Ovary (tissue), 9 donors: ENCODE data around the gene PALD1. TPM values are rescaled to one million over a fixed set of nuclear protein-coding genes. Genes with fewer than 3 reads are reported as not detected.

ENCODE experiments used
- DNase-seq, 5 donors: peaks; one replicate each; pipeline ENCODE4 v3.0.0-alpha.2; 2019 to 2020
- H3K27ac ChIP-seq, 2 donors: fragments of 200-600 bp; one replicate each; pipeline versions ENCODE4 v1.5.1 to v1.8.0; 2019 to 2022
- H3K27me3 ChIP-seq: fragments of 200-600 bp; one replicate; pipeline ENCODE4 v1.8.0; 2022
- H3K36me3 ChIP-seq: fragments of 200-600 bp; sonication (generic); one replicate; pipeline ENCODE4 v1.5.1; 2019
- H3K4me1 ChIP-seq: one replicate; pipeline ENCODE4 v1.8.1; 2013; ENCODE audit warnings: mild to moderate bottlenecking, moderate library complexity; ENCODE audit not compliant: insufficient read depth
- H3K4me3 ChIP-seq: fragments of 200-600 bp; sonication (generic); one replicate; pipeline ENCODE4 v1.5.1; 2017
- H3K9me3 ChIP-seq, 2 donors: fragments of 200-600 bp in 1 of 2; sonication (generic) in 1 of 2; one replicate each; pipeline versions ENCODE4 v1.5.1 to v1.8.1; 2013 to 2019; ENCODE audit warnings: mild to moderate bottlenecking in 1 of 2, moderate library complexity in 1 of 2
- CTCF ChIP-seq, 3 donors: fragments of 450-650 bp in 2 of 3; fragments of 200-600 bp in 1 of 3; IDR thresholded peaks; one replicate each; pipeline versions ENCODE4 v1.5.1 to v1.8.0; 2016 to 2022; ENCODE audit warnings: antibody characterized with exemption in 3 of 3, mild to moderate bottlenecking in 1 of 3
- EP300 ChIP-seq: sonication (generic); formaldehyde crosslinking; IDR thresholded peaks from one replicate; pipeline ENCODE4 v1.6.1; 2017; ENCODE audit warnings: antibody characterized with exemption
- POLR2A ChIP-seq: fragments of 450-650 bp; IDR thresholded peaks from one replicate; pipeline ENCODE4 v1.6.1; 2017; ENCODE audit warnings: antibody characterized with exemption, mild to moderate bottlenecking, moderate library complexity
- WGBS, 3 donors: extraction: QIAGEN DNeasy Blood & Tissue Kit in 1 of 3; methylation state at CpG; one replicate each; pipeline versions ENCODE4 v1.1.5 to v1.1.7; 2013 to 2017; 5-methylcytosine and 5-hydroxymethylcytosine counted together
- intact Hi-C, 4 donors: fragments of 100-400 bp; cut with DNase I; formaldehyde crosslinking; loops; one replicate each; pipeline versions ENCODE4 v1.11.0 to v1.15.1; 2022 to 2023
- polyA plus RNA-seq, 2 donors: library from polyadenylated mRNA; stranded (reverse); fragments of 200-250 nt in 1 of 2; fragments of 350-450 nt in 1 of 2; fragmentation: Illumina TruSeq in 1 of 2; extraction: RNeasy Lipid Tissue Mini Kit (QIAGEN cat#74804) in 1 of 2; gene quantifications; one replicate each; pipeline ENCODE4 v1.2.3, GENCODE V29; 2013 to 2014
- total RNA-seq, 7 donors: library from RNA; depleted of rRNA in 2 of 7; stranded (reverse); fragments of >200 nt in 2 of 7; fragmentation: NEBNext Ultra II Directional in 3 of 7; extraction: Animal tissue kit (Norgen Biotek cat#: 25700) in 3 of 7; gene quantifications; one replicate each; pipeline versions ENCODE4 v1.1.0 to v1.2.4, GENCODE V29; 2016 to 2023
- donor health status: DM: no; HTN: no; CAD: no; lungs with moderate emphysema.
- donor health status: DM: no; HTN: no; CAD: no.
- donor health status: Bipolar disorder and iron deficiency.
- donor health status: DM: yes; HTN: yes; CAD: no.
- donor health status: DM: no; HTN: no; CAD: no.
- donor health status: DM: yes; HTN: yes; CAD: no.

PALD1 gene
- total and polyA plus RNA-seq, 9 donors: 2.2 to 10.5 (median 6.8) TPM

- WGBS, 3 donors: 90 to 93% (median 92%) methylated on average over 3 of the region's 3 CpGs
- no peak for TF ChIP-seq EP300
- TF ChIP-seq POLR2A: no peak
- no peak for TF ChIP-seq CTCF (IDR thresholded peaks at IDR 0.05)
Measured at GRCh38 chr10:70487824-70488223, 9.3 kb downstream of the PALD1 start.

GRCh38 chr10:70490142-70490541 lies 11.6 kb downstream of the PALD1 start:
- no peak for DNase-seq
- H3K27ac ChIP-seq: no peak overlapping the region
- no peaks in the 10 kb centered on the region for H3K36me3 ChIP-seq
- no peak overlapping the region for H3K4me3 ChIP-seq
- TF ChIP-seq CTCF (IDR thresholded peaks at IDR 0.05) (no peak), EP300 (no peak), POLR2A (no peak)
- no peaks in the 10 kb centered on the region for H3K27me3 ChIP-seq
- peaks cover 3% of the 10 kb centered on the region for H3K4me1 ChIP-seq
- no peaks in the 10 kb centered on the region for H3K9me3 ChIP-seq
- intact Hi-C loops: no loop called here
- 90 to 94% (median 93%) methylated on average over 4 of the region's 4 CpGs for WGBS, 3 donors

More at GRCh38 chr10:70487824-70488223, 9.3 kb downstream of the PALD1 start:
- H3K4me3 ChIP-seq: no peak overlapping the region
- H3K27me3 ChIP-seq: no peaks in the 10 kb centered on the region
- intact Hi-C loops: no loop called here
- DNase-seq: no peak
- peaks cover 7% of the 10 kb centered on the region for H3K4me1 ChIP-seq
- H3K27ac ChIP-seq: no peak overlapping the region
- H3K9me3 ChIP-seq: no peaks in the 10 kb centered on the region
- H3K36me3 ChIP-seq: no peaks in the 10 kb centered on the region

GRCh38 chr10:70491614-70492013 lies 13.0 kb downstream of the PALD1 start:
- no peak overlapping the region for H3K4me3 ChIP-seq
- 95 to 97% (median 95%) methylated on average over 2 of the region's 2 CpGs for WGBS, 3 donors
- no peak overlapping the region for H3K27ac ChIP-seq
- H3K27me3 ChIP-seq: no peaks in the 10 kb centered on the region
- no peak for TF ChIP-seq EP300
- no peak for TF ChIP-seq CTCF (IDR thresholded peaks at IDR 0.05)
- TF ChIP-seq POLR2A: no peak
- intact Hi-C loops: no loop called here
- no peaks in the 10 kb centered on the region for H3K9me3 ChIP-seq
- no peaks in the 10 kb centered on the region for H3K36me3 ChIP-seq
- peaks cover 3% of the 10 kb centered on the region for H3K4me1 ChIP-seq
- no peak for DNase-seq

GRCh38 chr10:70492786-70493659 lies 14.5 kb downstream of the PALD1 start:
- H3K4me3 ChIP-seq: no peak overlapping the region
- H3K27ac ChIP-seq: no peak overlapping the region
- H3K4me1 ChIP-seq: peaks cover 6% of the 10 kb centered on the region
- DNase-seq: no peak
- intact Hi-C loops: no loop called here
- WGBS, 3 donors: 71 to 81% (median 75%) methylated on average over 10 of the region's 10 CpGs
- H3K9me3 ChIP-seq: no peaks in the 10 kb centered on the region
- H3K36me3 ChIP-seq: no peaks in the 10 kb centered on the region
- TF ChIP-seq POLR2A: no peak
- TF ChIP-seq CTCF (IDR thresholded peaks at IDR 0.05): no peak
- no peak for TF ChIP-seq EP300
- no peaks in the 10 kb centered on the region for H3K27me3 ChIP-seq
